ENCODE results near the gene CCDC179. TPM values are rescaled to one million over a fixed set of nuclear protein-coding genes. Genes with fewer than 3 reads are reported as not detected.

Gene CCDC179
- total RNA-seq, 1 experiment from 2014 or later: not detected

GRCh38 chr11:22809893-22810292, 50.4 kb downstream of the CCDC179 start:
- Mint-ChIP-seq H3K27ac (no peak overlapping the region), H3K36me3 (ENCODE audit: insufficient read depth in 1 of 3, low read depth in 3 of 3) (peaks cover 4 to 5% (median 4%) of the 10 kb centered on the region in 3 experiments; a peak in 6 of 7 replicates), H3K27me3 (ENCODE audit: low read depth) (no peaks in the 10 kb centered on the region), H3K4me3 (no peak overlapping the region), H3K4me1 (peaks cover 5% of the 10 kb centered on the region in 2 experiments), H3K9me3 (peaks cover 9 to 11% of the 10 kb centered on the region in 2 experiments; a peak in 4 of 5 replicates)
- Histone ChIP-seq H2BK15ac (ENCODE audit: low read depth, low read length) (no peak overlapping the region), H3K79me2 (ENCODE audit: insufficient read depth, low read length) (no peaks in the 10 kb centered on the region), H3K79me1 (ENCODE audit: insufficient read depth, low read depth, low read length, poor library complexity, severe bottlenecking) (no peaks in the 10 kb centered on the region), H4K5ac (ENCODE audit: insufficient read length, low read depth, low read length) (no peak overlapping the region), H4K8ac (replicated peaks; ENCODE audit: insufficient read length, low read depth, low read length) (no peak overlapping the region), H3T11ph (ENCODE audit: low read length) (no peak overlapping the region), H3K23me2 (ENCODE audit: insufficient read length, low read depth, low read length, poor library complexity, severe bottlenecking) (no peaks in the 10 kb centered on the region), H3K56ac (ENCODE audit: insufficient read length, low read depth, low read length) (no peak overlapping the region), H2BK20ac (ENCODE audit: low read depth, low read length, poor library complexity, severe bottlenecking) (no peak overlapping the region), H3K4me2 (ENCODE audit: insufficient read depth, insufficient read length, low read length) (no peak overlapping the region), H3K18ac (ENCODE audit: insufficient read length, low read depth, low read length) (no peak overlapping the region), H3K9me3 (ENCODE audit: control insufficient read depth, low read depth, low read length) (peaks cover 5% of the 10 kb centered on the region), H4K91ac (ENCODE audit: insufficient read length, low read depth, low read length) (no peak overlapping the region), H3K27me3 (ENCODE audit: insufficient read depth, low read length) (no peaks in the 10 kb centered on the region), H4K20me1 (ENCODE audit: control insufficient read depth, insufficient read depth, insufficient read length) (no peaks in the 10 kb centered on the region), H2BK5ac (ENCODE audit: insufficient read length, low read length) (no peak overlapping the region), H2AFZ (ENCODE audit: low read length) (no peak overlapping the region), H3K4me1 (ENCODE audit: insufficient read depth, low read length) (no peaks in the 10 kb centered on the region), H3K14ac (ENCODE audit: insufficient read depth, low read length) (no peak overlapping the region), H2AK5ac (ENCODE audit: insufficient read length, low read length) (no peak overlapping the region), H2BK120ac (ENCODE audit: low read depth, low read length, poor library complexity, severe bottlenecking) (no peak overlapping the region), H3K9ac (ENCODE audit: extremely low read depth, insufficient read length, low read length) (no peak overlapping the region), H3K23ac (ENCODE audit: insufficient read length, low read depth, low read length) (no peak overlapping the region), H2BK12ac (ENCODE audit: insufficient read length, low read depth, low read length) (no peak overlapping the region), H3K4ac (ENCODE audit: low read depth, low read length) (no peak overlapping the region), H3K27ac (ENCODE audit: insufficient read length, low read depth, low read length) (no peak overlapping the region)
- no peak for TF ChIP-seq CTCF (conservative IDR thresholded peaks at IDR 0.05)
- WGBS (ENCODE audit: extremely low coverage, insufficient read length, low lambda C conversion rate): no CpG with 5 or more reads among the region's 3 CpGs
- DNase-seq: no peak
